Measurements from ENCODE around the gene PAQR3.

DNA sequence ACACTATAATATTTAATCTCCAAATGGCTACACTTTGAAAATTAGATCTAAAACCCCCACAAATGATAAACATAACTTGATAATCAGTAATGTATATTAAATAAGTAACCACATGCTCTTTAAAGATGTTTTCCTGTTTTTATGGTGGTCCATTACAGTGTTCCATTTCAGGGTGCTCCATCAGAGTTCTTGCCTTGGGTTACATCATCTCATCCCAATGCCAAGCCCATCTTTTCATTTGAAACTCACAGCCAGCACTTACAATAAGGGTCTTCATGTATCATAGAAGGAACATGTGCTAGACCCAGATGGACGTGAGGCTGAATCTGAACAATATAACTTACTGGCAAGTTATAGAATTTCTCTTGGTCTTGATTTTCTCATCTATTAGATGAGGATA lies 10.5 kb upstream of the PAQR3 start:
- TF ChIP-seq, protein P1, sequence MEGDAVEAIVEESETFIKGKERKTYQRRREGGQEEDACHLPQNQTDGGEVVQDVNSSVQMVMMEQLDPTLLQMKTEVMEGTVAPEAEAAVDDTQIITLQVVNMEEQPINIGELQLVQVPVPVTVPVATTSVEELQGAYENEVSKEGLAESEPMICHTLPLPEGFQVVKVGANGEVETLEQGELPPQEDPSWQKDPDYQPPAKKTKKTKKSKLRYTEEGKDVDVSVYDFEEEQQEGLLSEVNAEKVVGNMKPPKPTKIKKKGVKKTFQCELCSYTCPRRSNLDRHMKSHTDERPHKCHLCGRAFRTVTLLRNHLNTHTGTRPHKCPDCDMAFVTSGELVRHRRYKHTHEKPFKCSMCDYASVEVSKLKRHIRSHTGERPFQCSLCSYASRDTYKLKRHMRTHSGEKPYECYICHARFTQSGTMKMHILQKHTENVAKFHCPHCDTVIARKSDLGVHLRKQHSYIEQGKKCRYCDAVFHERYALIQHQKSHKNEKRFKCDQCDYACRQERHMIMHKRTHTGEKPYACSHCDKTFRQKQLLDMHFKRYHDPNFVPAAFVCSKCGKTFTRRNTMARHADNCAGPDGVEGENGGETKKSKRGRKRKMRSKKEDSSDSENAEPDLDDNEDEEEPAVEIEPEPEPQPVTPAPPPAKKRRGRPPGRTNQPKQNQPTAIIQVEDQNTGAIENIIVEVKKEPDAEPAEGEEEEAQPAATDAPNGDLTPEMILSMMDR (IDR thresholded peaks at IDR 0.05), result no peak
- TF ChIP-seq POLR2A (IDR thresholded peaks at IDR 0.05), result no peak
